GM12864 (cell line): ENCODE data around the gene TSPAN17.

Experiments used
- DNase-seq: peaks from one replicate; pipeline ENCODE4 v3.0.0-alpha.2; 2011; ENCODE audit warnings: low read depth
- H3K4me3 ChIP-seq: 2 replicates; pipeline ENCODE4 v1.5.1; 2011; ENCODE audit warnings: mild to moderate bottlenecking, low read depth, low read length, control low read depth
- CTCF ChIP-seq: IDR thresholded peaks from 2 replicates; pipeline ENCODE4 v1.5.1; 2011; ENCODE audit warnings: low read depth, mild to moderate bottlenecking, moderate library complexity, low read length, control low read depth, inconsistent platforms; ENCODE audit errors: missing control alignments

The TSPAN17 gene

GRCh38 chr5:176654856-176655255, 7.6 kb downstream of the TSPAN17 start:
- no peak overlapping the region for H3K4me3 ChIP-seq
- TF ChIP-seq CTCF: no peak
- DNase-seq: no peak

GRCh38 chr5:176656467-176656990, 9.2 kb downstream of the TSPAN17 start:
- no peak for DNase-seq
- H3K4me3 ChIP-seq: no peak overlapping the region
- no peak for TF ChIP-seq CTCF

GRCh38 chr5:176658007-176658599, 10.8 kb downstream of the TSPAN17 start:
- DNase-seq: no peak
- no peak overlapping the region for H3K4me3 ChIP-seq
- peak; percentile 96 for TF ChIP-seq CTCF

- DNase-seq: no peak
- no peak for TF ChIP-seq CTCF
- H3K4me3 ChIP-seq: no peak overlapping the region
Observed at GRCh38 chr5:176658817-176659511, 11.7 kb downstream of the TSPAN17 start.

- no peak overlapping the region for H3K4me3 ChIP-seq
- no peak for DNase-seq
- TF ChIP-seq CTCF: no peak
Observed at GRCh38 chr5:176659512-176659839, 12.2 kb downstream of the TSPAN17 start.

- H3K4me3 ChIP-seq: no peak overlapping the region
- no peak for TF ChIP-seq CTCF
- DNase-seq: no peak
Observed at GRCh38 chr5:176659860-176660461, 12.7 kb downstream of the TSPAN17 start.
